ENCODE data around the gene TM4SF1.

GRCh38 chr3:149388001-149388440 lies 10.6 kb upstream of the TM4SF1 start:
- TF ChIP-seq EP300 (IDR thresholded peaks at IDR 0.05; ENCODE audit: low read depth) (no peak), CTCF (IDR thresholded peaks at IDR 0.05) (no peak)

Data from transverse colon (tissue), 3 donors.